NCI-H2171 (cell line): ENCODE data around the gene SLC37A3.
A peak's percentile ranks its signal among the peaks of the same experiment; 100 is the strongest.

Experiments used
- DNase-seq: peaks from one replicate; lab custom pipeline; 2025; lab: John Stamatoyannopoulos, UW

The SLC37A3 gene

GRCh38 chr7:140402178-140402835 is 4.0 kb upstream of the SLC37A3 start:
- no peak for DNase-seq

GRCh38 chr7:140400381-140400780 is 2.1 kb upstream of the SLC37A3 start:
- no peak for DNase-seq

GRCh38 chr7:140398821-140399220 is 491 bp upstream of the SLC37A3 start:
- no peak for DNase-seq

GRCh38 chr7:140393756-140394306 is 4.5 kb downstream of the SLC37A3 start:
- DNase-seq = no peak

GRCh38 chr7:140391634-140392033 is 6.7 kb downstream of the SLC37A3 start:
- DNase-seq = no peak

- no peak for DNase-seq
Measured at GRCh38 chr7:140390466-140391190, 7.7 kb downstream of the SLC37A3 start.

- DNase-seq = no peak
Measured at GRCh38 chr7:140390034-140390433, 8.3 kb downstream of the SLC37A3 start.

- no peak for DNase-seq
Measured at GRCh38 chr7:140389445-140389844, 8.9 kb downstream of the SLC37A3 start.

- no peak for DNase-seq
Measured at GRCh38 chr7:140384894-140385545, 13.3 kb downstream of the SLC37A3 start.

- DNase-seq = no peak
Measured at GRCh38 chr7:140383954-140384713, 14.2 kb downstream of the SLC37A3 start.

GRCh38 chr7:140375892-140376730 is 22.2 kb downstream of the SLC37A3 start:
- DNase-seq = no peak

- DNase-seq = no peak
Measured at GRCh38 chr7:140375323-140375722, 23.0 kb downstream of the SLC37A3 start.

- DNase-seq = no peak
Measured at GRCh38 chr7:140369294-140369693, 29.0 kb downstream of the SLC37A3 start.

GRCh38 chr7:140367528-140367927 is 30.8 kb downstream of the SLC37A3 start:
- DNase-seq = peak; percentile 60

GRCh38 chr7:140364819-140365218 is 33.5 kb downstream of the SLC37A3 start:
- peak; percentile 84 for DNase-seq

- no peak for DNase-seq
Measured at GRCh38 chr7:140360697-140361229, 37.6 kb downstream of the SLC37A3 start.

GRCh38 chr7:140358412-140359051 is 39.8 kb downstream of the SLC37A3 start:
- no peak for DNase-seq

GRCh38 chr7:140358024-140358411 is 40.3 kb downstream of the SLC37A3 start:
- no peak for DNase-seq

GRCh38 chr7:140350056-140350455 is 48.3 kb downstream of the SLC37A3 start:
- no peak for DNase-seq

GRCh38 chr7:140349144-140349771 is 49.1 kb downstream of the SLC37A3 start:
- no peak for DNase-seq
